Measurements from ENCODE around the gene BCAR3. TPM values are rescaled to one million over a fixed set of nuclear protein-coding genes. Genes with fewer than 3 reads are reported as not detected.
"Not testable (repeated sequence)": the region's sequence is repeated elsewhere in the genome, so short reads cannot be mapped to it uniquely, and the experiment has no call there.

Gene BCAR3
- total RNA-seq, 1 donor from 2014 or later: 0.61 TPM

- no peaks in the 10 kb centered on the region for H3K4me1 Mint-ChIP-seq
- H3K36me3 Mint-ChIP-seq (ENCODE audit: low read depth): no peaks in the 10 kb centered on the region
- H3K9me3 Mint-ChIP-seq: no peaks in the 10 kb centered on the region
- no peak overlapping the region for H3K27ac Mint-ChIP-seq
- DNase-seq: no peak
- H3K4me3 Mint-ChIP-seq: no peak overlapping the region
- peaks cover 6% of the 10 kb centered on the region for H3K27me3 Mint-ChIP-seq
- intact Hi-C loops (cut with micrococcal nuclease): no loop called here
Observed at GRCh38 chr1:93665015-93665414, 16.6 kb downstream of the BCAR3 start.

DNA sequence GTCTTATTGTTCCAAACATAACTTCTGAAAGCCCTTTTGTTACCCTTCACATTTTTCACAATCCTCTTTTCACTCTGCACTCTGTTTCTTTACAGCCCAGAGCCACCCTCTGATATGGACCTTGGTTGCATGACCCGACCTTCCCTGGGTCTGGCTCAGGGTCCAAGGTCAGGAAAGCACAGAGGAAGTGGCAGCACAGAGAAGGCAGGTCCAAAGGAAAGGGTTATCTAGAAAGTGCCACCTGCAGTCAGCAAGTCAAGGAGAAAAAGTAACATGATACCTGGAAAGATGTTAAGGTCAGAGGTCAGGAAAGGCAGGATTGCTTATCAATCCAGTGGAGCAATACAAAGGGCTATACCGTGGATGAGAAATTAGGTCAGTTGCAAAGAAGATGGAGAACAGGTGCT, 18.4 kb downstream of the BCAR3 start:
- peaks cover 6% of the 10 kb centered on the region for H3K27me3 Mint-ChIP-seq
- no peaks in the 10 kb centered on the region for H3K4me1 Mint-ChIP-seq
- H3K27ac Mint-ChIP-seq: no peak overlapping the region
- H3K4me3 Mint-ChIP-seq: no peak overlapping the region
- DNase-seq: no peak
- intact Hi-C loops (cut with micrococcal nuclease): no loop called here
- no peaks in the 10 kb centered on the region for H3K36me3 Mint-ChIP-seq (ENCODE audit: low read depth)
- no peaks in the 10 kb centered on the region for H3K9me3 Mint-ChIP-seq

- peaks cover 6% of the 10 kb centered on the region for H3K27me3 Mint-ChIP-seq
- no peaks in the 10 kb centered on the region for H3K4me1 Mint-ChIP-seq
- H3K4me3 Mint-ChIP-seq: no peak overlapping the region
- no peaks in the 10 kb centered on the region for H3K9me3 Mint-ChIP-seq
- no peak for DNase-seq
- no peaks in the 10 kb centered on the region for H3K36me3 Mint-ChIP-seq (ENCODE audit: low read depth)
- intact Hi-C loops (cut with micrococcal nuclease): no loop called here
- no peak overlapping the region for H3K27ac Mint-ChIP-seq
Observed at GRCh38 chr1:93662481-93663207, 19.0 kb downstream of the BCAR3 start.

GRCh38 chr1:93661829-93662474, 19.7 kb downstream of the BCAR3 start:
- intact Hi-C loops (cut with micrococcal nuclease): no loop called here
- Mint-ChIP-seq H3K4me3 (no peak overlapping the region), H3K36me3 (ENCODE audit: low read depth) (no peaks in the 10 kb centered on the region)

GRCh38 chr1:93661341-93661740, 20.3 kb downstream of the BCAR3 start:
- H3K27me3 Mint-ChIP-seq; intact Hi-C loops (cut with micrococcal nuclease); H3K9me3 Mint-ChIP-seq; H3K36me3 Mint-ChIP-seq (ENCODE audit: low read depth); H3K4me1 Mint-ChIP-seq; DNase-seq; H3K27ac Mint-ChIP-seq; H3K4me3 Mint-ChIP-seq: not testable (repeated sequence)

More at GRCh38 chr1:93661829-93662474, 19.7 kb downstream of the BCAR3 start:
- H3K27me3 Mint-ChIP-seq: peaks cover 6% of the 10 kb centered on the region
- no peaks in the 10 kb centered on the region for H3K4me1 Mint-ChIP-seq
- no peaks in the 10 kb centered on the region for H3K9me3 Mint-ChIP-seq
- DNase-seq: no peak
- no peak overlapping the region for H3K27ac Mint-ChIP-seq

- H3K27me3 Mint-ChIP-seq: peaks cover 12% of the 10 kb centered on the region
- H3K4me1 Mint-ChIP-seq: no peaks in the 10 kb centered on the region
- intact Hi-C loops (cut with micrococcal nuclease): no loop called here
- no peak for DNase-seq
- no peaks in the 10 kb centered on the region for H3K36me3 Mint-ChIP-seq (ENCODE audit: low read depth)
- no peaks in the 10 kb centered on the region for H3K9me3 Mint-ChIP-seq
- H3K4me3 Mint-ChIP-seq: no peak overlapping the region
- no peak overlapping the region for H3K27ac Mint-ChIP-seq
Observed at GRCh38 chr1:93659822-93660503, 21.7 kb downstream of the BCAR3 start.

DNA sequence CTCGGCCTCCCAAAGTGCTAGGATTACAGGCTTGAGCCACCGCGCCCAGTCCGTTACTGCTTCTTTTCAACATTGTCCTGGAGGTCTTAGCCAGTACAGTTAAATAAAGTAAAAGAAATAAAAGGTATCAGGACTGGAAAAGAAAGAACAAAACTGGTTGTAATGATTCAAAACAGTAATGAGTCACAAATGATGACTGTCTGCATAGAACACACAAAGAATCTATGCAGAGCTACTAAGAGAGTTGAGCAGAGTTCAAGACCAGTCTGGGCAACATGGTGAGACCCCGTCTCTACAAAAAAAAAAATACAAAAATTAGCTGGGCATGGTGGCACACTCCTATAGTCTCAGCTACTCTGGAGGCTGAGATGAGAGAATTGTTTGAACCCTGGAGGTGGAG, 23.4 kb downstream of the BCAR3 start:
- intact Hi-C loops (cut with micrococcal nuclease): no loop called here
- Mint-ChIP-seq H3K27ac (no peak overlapping the region), H3K4me1 (no peaks in the 10 kb centered on the region), H3K36me3 (ENCODE audit: low read depth) (no peaks in the 10 kb centered on the region), H3K9me3 (no peaks in the 10 kb centered on the region), H3K4me3 (no peak overlapping the region), H3K27me3 (peaks cover 12% of the 10 kb centered on the region)
- DNase-seq: no peak

DNA sequence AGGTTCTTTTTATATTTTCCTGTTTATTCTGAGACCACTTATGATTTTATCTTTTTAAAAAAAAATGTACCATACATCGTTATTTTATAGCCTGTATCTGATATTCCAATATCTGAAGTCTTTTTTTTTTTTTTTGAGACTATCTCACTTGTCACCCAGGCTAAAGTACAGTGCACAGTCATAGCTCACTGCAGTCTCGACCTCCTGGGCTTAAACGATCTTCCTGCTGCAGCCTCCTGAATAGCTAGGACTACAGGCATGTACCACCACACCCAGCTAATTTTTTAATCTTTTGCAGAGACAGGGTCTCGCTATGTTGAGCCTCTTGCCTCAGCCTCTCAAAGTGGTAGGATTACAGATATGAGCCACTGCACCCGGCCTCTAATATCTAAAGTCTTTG, 25.1 kb downstream of the BCAR3 start:
- Mint-ChIP-seq H3K27ac (no peak overlapping the region), H3K9me3 (no peaks in the 10 kb centered on the region), H3K4me3 (no peak overlapping the region), H3K36me3 (ENCODE audit: low read depth) (no peaks in the 10 kb centered on the region), H3K27me3 (peaks cover 12% of the 10 kb centered on the region), H3K4me1 (no peaks in the 10 kb centered on the region)
- intact Hi-C loops (cut with micrococcal nuclease): no loop called here
- no peak for DNase-seq

- intact Hi-C loops (cut with micrococcal nuclease): no loop called here
- no peak overlapping the region for H3K27ac Mint-ChIP-seq
- H3K27me3 Mint-ChIP-seq: peaks cover 21% of the 10 kb centered on the region
- no peaks in the 10 kb centered on the region for H3K9me3 Mint-ChIP-seq
- no peak for DNase-seq
- H3K36me3 Mint-ChIP-seq (ENCODE audit: low read depth): no peaks in the 10 kb centered on the region
- H3K4me1 Mint-ChIP-seq: no peaks in the 10 kb centered on the region
- no peak overlapping the region for H3K4me3 Mint-ChIP-seq
Observed at GRCh38 chr1:93653656-93654055, 28.0 kb downstream of the BCAR3 start.

GRCh38 chr1:93652323-93652949, 29.2 kb downstream of the BCAR3 start:
- H3K4me3 Mint-ChIP-seq: no peak overlapping the region
- no peak overlapping the region for H3K27ac Mint-ChIP-seq
- intact Hi-C loops (cut with micrococcal nuclease): no loop called here
- no peak for DNase-seq
- H3K9me3 Mint-ChIP-seq: no peaks in the 10 kb centered on the region
- H3K36me3 Mint-ChIP-seq (ENCODE audit: low read depth): no peaks in the 10 kb centered on the region
- H3K4me1 Mint-ChIP-seq: no peaks in the 10 kb centered on the region
- peaks cover 26% of the 10 kb centered on the region for H3K27me3 Mint-ChIP-seq

- intact Hi-C loops (cut with micrococcal nuclease): no loop called here
- H3K36me3 Mint-ChIP-seq (ENCODE audit: low read depth): no peaks in the 10 kb centered on the region
- no peaks in the 10 kb centered on the region for H3K9me3 Mint-ChIP-seq
- H3K27me3 Mint-ChIP-seq: peaks cover 26% of the 10 kb centered on the region
- DNase-seq: no peak
- no peak overlapping the region for H3K27ac Mint-ChIP-seq
- H3K4me1 Mint-ChIP-seq: no peaks in the 10 kb centered on the region
- H3K4me3 Mint-ChIP-seq: no peak overlapping the region
Observed at GRCh38 chr1:93651695-93652094, 29.9 kb downstream of the BCAR3 start.

DNA sequence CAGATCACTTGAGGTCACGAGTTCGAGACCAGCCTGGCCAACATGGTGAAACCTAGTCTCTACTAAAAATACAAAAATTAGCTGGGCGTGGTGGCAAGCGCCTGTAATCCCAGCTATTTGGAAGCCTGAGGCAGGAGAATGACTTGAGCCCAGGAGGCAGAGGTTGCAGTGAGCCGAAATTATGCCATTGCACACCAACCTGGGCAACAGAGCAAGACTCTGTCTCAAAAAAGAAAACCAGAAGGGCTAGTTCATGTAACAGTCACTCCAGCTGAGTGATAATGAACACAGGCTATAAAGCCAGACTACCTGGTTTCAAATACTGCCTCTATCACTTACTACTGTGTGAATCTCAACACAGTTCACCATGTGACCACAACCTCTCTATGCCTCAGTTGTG, 31.5 kb downstream of the BCAR3 start:
- H3K4me1 Mint-ChIP-seq; H3K4me3 Mint-ChIP-seq; H3K9me3 Mint-ChIP-seq; DNase-seq; H3K27ac Mint-ChIP-seq; intact Hi-C loops (cut with micrococcal nuclease); H3K36me3 Mint-ChIP-seq (ENCODE audit: low read depth): not testable (repeated sequence)
- peaks cover 16% of the 10 kb centered on the region for H3K27me3 Mint-ChIP-seq

DNA sequence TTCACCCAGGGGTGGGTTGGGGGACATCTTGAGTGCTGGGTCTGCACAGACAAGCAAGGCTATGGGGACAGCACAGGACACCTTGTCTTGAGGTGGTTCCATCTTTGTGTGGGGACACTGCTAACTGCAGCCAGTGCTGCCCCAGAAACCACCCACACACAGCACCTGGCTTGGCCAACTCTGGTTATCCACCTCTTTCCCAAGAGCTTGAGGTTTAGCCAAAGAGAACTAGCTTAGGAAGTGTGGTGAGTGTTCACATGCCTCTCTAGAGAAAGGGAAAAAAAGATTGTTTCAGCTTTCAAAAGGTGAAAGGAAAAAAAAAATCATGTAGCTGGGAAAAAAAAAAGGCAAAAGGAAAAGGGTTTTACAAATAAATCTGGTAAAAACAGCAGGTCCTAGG, 32.4 kb downstream of the BCAR3 start:
- no peak overlapping the region for H3K4me3 Mint-ChIP-seq
- H3K4me1 Mint-ChIP-seq: peaks cover under 1% of the 10 kb centered on the region
- no peaks in the 10 kb centered on the region for H3K36me3 Mint-ChIP-seq (ENCODE audit: low read depth)
- intact Hi-C loops (cut with micrococcal nuclease): no loop called here
- no peak overlapping the region for H3K27ac Mint-ChIP-seq
- peaks cover 14% of the 10 kb centered on the region for H3K27me3 Mint-ChIP-seq
- no peaks in the 10 kb centered on the region for H3K9me3 Mint-ChIP-seq
- no peak for DNase-seq

GRCh38 chr1:93648656-93649055, 33.0 kb downstream of the BCAR3 start:
- intact Hi-C loops (cut with micrococcal nuclease): no loop called here
- no peak overlapping the region for H3K27ac Mint-ChIP-seq

More at GRCh38 chr1:93648656-93649055, 33.0 kb downstream of the BCAR3 start:
- H3K9me3 Mint-ChIP-seq: no peaks in the 10 kb centered on the region
- H3K4me1 Mint-ChIP-seq: peaks cover 4% of the 10 kb centered on the region
- H3K36me3 Mint-ChIP-seq (ENCODE audit: low read depth): no peaks in the 10 kb centered on the region
- H3K27me3 Mint-ChIP-seq: peaks cover 14% of the 10 kb centered on the region
- no peak overlapping the region for H3K4me3 Mint-ChIP-seq
- no peak for DNase-seq
